Astrocyte (in vitro differentiated cells and primary cell): ENCODE measurements around the gene EPHB1.

ENCODE experiments used
- CTCF ChIP-seq: IDR thresholded peaks from 2 replicates; pipeline ENCODE4 v1.5.1; 2011; ENCODE audit warnings: low read depth, mild to moderate bottlenecking, inconsistent platforms, low read length, moderate library complexity; ENCODE audit not compliant: insufficient read depth
- EZH2 ChIP-seq: IDR thresholded peaks from 2 replicates; pipeline ENCODE4 v1.6.1; 2012; ENCODE audit warnings: mild to moderate bottlenecking, low read length, inconsistent platforms; ENCODE audit not compliant: insufficient read depth

- TF ChIP-seq CTCF (no peak), EZH2 (no peak)
These were observed 196.5 kb downstream of the EPHB1 start for GRCh38 chr3:134991472-134992010.
